IPS-15b (cell line): ENCODE measurements around the gene SND1.

Source experiments
- H3K27me3 ChIP-seq: one replicate; pipeline ENCODE4 v1.6.1; 2013; ENCODE audit warnings: low read length; ENCODE audit not compliant: control insufficient read depth, insufficient read depth
- H3K36me3 ChIP-seq: one replicate; pipeline ENCODE4 v1.6.1; 2013; ENCODE audit warnings: low read length; ENCODE audit not compliant: control insufficient read depth, insufficient read depth
- H3K4me1 ChIP-seq: one replicate; pipeline ENCODE4 v1.6.1; 2013; ENCODE audit warnings: mild to moderate bottlenecking, low read length; ENCODE audit not compliant: control insufficient read depth, insufficient read depth
- H3K4me3 ChIP-seq: one replicate; pipeline ENCODE4 v1.5.1; 2013; ENCODE audit warnings: low read depth, low read length
- H3K9ac ChIP-seq: one replicate; pipeline ENCODE4 v1.6.1; 2013; ENCODE audit warnings: low read depth, mild to moderate bottlenecking, low read length
- H3K9me3 ChIP-seq: one replicate; pipeline ENCODE4 v1.6.1; 2013; ENCODE audit warnings: mild to moderate bottlenecking, low read length; ENCODE audit not compliant: control insufficient read depth, insufficient read depth

The SND1 gene

DNA sequence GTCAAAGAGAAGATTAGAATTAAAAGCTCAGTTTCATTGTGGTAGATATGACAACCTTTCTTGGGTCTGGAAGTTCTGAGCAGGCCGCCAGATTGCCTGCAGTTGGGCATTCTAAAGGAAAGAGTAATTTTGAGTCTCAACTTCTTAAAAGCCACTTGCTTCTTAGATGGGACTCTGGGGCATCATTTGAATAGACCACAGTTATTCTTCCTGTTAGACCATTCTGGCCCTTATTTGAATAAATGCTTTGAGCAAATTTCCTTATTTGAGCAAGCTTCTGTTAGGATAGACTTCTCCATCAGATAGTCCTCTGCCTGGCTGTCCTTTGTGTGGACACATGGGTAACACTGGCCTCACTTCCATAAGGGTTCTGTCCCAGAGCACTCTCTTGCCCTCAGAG, 40.2 kb downstream of the SND1 start:
- Histone ChIP-seq H3K4me1 (peaks cover 4% of the 10 kb centered on the region), H3K9me3 (no peaks in the 10 kb centered on the region), H3K9ac (no peak overlapping the region), H3K27me3 (no peaks in the 10 kb centered on the region), H3K36me3 (peaks cover 38% of the 10 kb centered on the region), H3K4me3 (no peak overlapping the region)

DNA sequence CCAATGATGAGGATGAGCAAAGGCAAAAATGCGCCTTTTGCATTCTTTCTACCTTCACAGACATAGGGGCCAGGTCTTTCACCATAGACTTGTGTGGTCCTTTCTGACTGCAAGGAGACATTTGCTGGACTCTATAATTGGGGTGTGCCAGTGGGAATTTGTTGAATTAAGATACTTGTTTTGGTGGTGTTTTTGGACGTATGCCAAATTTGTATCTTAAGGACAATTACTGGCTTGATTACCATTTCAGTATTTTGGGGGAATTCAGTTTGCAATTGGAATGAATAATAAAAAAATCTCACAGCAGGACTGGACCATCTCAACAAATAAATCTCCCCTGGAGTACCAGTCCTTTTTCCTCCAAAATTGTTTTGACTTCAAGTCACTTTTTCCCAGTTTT, 47.9 kb downstream of the SND1 start:
- Histone ChIP-seq H3K36me3 (peaks cover 31% of the 10 kb centered on the region), H3K4me1 (no peaks in the 10 kb centered on the region), H3K9ac (no peak overlapping the region), H3K4me3 (no peak overlapping the region), H3K9me3 (no peaks in the 10 kb centered on the region), H3K27me3 (no peaks in the 10 kb centered on the region)

DNA sequence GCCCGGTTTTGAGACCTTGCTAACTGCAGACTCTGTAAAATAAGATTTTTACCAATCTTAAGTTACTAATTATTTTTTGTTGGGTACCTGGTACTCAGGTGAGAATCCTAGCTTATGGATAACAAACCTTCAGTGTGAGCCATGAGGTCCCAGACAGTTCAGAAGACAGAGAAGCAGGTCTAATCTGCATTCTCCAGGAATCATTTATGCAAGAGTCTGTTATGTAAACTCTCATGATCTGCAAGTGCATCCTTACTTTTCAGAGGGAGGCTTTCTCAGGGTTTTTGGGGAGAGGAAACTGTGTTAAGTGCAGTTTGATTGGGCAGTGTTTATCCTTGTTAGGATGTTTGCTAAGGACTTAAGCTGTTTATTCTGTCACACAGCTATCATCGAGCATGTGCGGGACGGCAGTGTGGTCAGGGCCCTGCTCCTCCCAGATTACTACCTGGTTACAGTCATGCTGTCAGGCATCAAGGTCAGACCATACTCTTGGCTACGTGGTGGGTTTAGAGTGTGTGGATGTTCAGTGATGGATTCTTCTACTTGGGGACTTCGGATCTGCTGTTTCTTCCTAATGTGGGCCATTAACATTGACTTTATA, 50.2 kb downstream of the SND1 start:
- H3K9ac ChIP-seq = no peak overlapping the region
- H3K9me3 ChIP-seq = no peaks in the 10 kb centered on the region
- no peak overlapping the region for H3K4me3 ChIP-seq
- H3K27me3 ChIP-seq = no peaks in the 10 kb centered on the region
- H3K36me3 ChIP-seq = peaks cover 31% of the 10 kb centered on the region
- H3K4me1 ChIP-seq = no peaks in the 10 kb centered on the region

DNA sequence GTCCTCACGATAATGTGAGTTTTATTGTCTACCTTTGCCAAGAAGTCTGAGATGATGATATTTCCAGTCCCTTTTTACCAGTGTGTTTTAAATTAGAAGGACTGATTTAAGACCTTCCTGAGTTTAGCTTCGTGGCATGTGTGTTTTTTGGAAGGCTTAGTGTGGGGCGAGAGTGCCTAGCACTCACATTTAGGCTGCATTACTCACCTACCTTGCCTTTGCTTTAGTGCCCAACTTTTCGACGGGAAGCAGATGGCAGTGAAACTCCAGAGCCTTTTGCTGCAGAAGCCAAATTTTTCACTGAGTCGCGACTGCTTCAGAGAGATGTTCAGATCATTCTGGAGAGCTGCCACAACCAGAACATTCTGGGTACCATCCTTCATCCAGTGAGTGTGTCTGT, 50.9 kb downstream of the SND1 start:
- Histone ChIP-seq H3K27me3 (no peaks in the 10 kb centered on the region), H3K36me3 (peaks cover 35% of the 10 kb centered on the region), H3K4me3 (no peak overlapping the region), H3K9me3 (no peaks in the 10 kb centered on the region), H3K9ac (no peak overlapping the region), H3K4me1 (no peaks in the 10 kb centered on the region)

DNA sequence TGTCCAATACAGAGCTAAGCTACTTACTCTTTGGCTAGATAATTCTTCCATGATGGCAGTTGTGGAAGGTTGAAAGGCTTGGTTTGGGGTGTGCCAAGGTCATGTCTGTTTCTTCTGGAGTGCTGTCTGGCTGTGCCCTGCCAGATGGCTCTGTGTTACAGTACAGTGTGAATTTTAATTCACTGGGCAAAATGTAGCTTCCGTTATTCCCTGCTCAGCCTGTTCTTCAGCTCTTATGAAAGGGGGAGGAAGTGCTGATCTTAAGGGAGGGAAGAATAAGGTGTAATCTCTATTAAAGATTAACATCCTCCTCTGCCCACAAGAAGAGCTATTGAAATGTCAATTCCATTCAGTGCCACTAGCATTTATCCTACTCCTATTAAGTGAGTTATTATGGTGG, 52.2 kb downstream of the SND1 start:
- H3K36me3 ChIP-seq = peaks cover 28% of the 10 kb centered on the region
- H3K27me3 ChIP-seq = no peaks in the 10 kb centered on the region
- H3K9me3 ChIP-seq = no peaks in the 10 kb centered on the region

DNA sequence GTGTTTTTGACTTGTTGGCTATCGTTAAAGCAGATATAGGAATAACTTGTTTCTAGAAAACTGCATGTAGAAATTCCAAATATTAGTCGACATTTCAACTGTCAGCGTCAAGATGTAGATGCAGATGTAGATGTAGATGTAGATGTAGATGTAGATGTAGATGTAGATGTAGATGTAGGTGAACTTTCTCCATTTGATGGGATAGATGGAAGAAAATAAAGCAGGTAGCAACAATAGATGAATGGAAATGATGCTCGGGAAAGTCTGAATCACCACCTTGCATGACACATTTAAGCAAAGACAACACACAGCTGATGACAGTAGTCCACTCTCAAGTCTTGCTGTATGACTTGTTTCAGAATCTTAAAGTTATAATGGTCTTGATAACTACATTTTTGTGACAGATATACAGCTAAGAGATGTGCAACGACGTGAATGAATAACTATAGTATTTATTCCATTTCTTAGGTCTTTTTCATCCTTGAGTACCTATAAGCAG, 53.5 kb downstream of the SND1 start:
- Histone ChIP-seq H3K9me3 (no peaks in the 10 kb centered on the region), H3K4me3 (no peak overlapping the region), H3K27me3 (no peaks in the 10 kb centered on the region), H3K36me3 (peaks cover 27% of the 10 kb centered on the region), H3K4me1 (no peaks in the 10 kb centered on the region), H3K9ac (no peak overlapping the region)

More for the DNA sequence above, 52.2 kb downstream of the SND1 start:
- Histone ChIP-seq H3K4me1 (no peaks in the 10 kb centered on the region), H3K9ac (no peak overlapping the region), H3K4me3 (no peak overlapping the region)

DNA sequence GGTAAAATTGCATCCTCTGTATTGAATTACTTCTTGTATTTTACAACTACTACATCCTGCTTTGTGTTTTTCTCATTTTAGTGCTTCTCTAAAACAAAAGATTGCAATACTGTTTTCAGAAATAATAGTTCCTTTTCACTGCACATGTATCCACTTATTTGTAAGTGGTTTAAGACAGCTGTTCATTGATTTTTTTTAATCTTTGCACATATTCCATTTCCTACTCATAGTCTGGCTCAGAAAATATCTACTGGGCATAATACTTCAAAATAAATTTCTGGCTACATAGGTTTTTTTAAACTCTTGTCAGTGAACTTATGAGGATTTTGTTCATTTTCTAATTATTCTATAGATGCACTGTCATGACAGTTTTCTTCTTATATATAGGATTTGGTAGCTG, 54.8 kb downstream of the SND1 start:
- no peaks in the 10 kb centered on the region for H3K27me3 ChIP-seq
- H3K4me3 ChIP-seq = no peak overlapping the region
- H3K36me3 ChIP-seq = peaks cover 24% of the 10 kb centered on the region

DNA sequence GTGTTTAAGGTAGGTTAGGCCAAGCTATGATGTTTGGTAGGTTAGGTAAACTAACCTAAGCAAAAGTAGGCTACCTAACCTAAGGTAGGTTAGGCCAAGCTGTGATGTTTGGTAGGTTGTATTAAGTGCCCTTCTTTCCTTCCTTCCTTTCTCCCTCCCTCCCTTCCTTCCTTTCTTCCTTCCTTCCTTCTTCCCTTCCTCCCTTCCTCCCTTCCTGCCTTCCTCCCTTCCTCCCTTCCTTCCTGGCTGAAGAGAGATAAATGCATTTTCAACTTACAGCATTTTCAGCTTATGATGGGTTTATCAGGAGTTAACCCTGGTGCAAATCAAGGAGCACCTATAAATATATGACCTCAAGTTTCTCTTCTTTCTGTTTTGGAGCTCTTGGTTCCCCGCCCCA, 56.2 kb downstream of the SND1 start:
- H3K36me3 ChIP-seq = peaks cover 17% of the 10 kb centered on the region
- H3K27me3 ChIP-seq = no peaks in the 10 kb centered on the region
- no peaks in the 10 kb centered on the region for H3K4me1 ChIP-seq

More for the DNA sequence above, 54.8 kb downstream of the SND1 start:
- H3K9me3 ChIP-seq = no peaks in the 10 kb centered on the region
- H3K4me1 ChIP-seq = no peaks in the 10 kb centered on the region
- no peak overlapping the region for H3K9ac ChIP-seq

DNA sequence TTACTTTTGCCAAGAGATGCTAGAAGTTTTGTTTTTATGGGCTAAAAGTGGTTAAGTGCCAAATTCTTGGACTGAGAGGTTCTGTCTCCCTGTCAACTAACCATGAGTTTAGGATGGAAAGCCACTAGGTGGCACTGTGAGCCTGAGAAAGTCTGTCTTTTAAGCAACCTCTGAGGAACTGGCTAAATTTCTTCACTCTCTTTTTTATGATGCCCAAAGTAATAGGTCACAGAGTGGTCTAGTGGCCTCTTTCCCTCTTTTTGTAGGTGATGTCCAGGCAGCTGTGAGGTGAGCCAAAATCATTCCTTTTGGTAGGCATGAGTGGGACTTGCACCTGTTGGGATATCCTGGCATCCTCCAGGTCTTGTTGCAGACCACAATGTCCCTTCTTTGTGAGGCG, 56.8 kb downstream of the SND1 start:
- Histone ChIP-seq H3K4me3 (no peak overlapping the region), H3K36me3 (peaks cover 16% of the 10 kb centered on the region), H3K9ac (no peak overlapping the region), H3K4me1 (no peaks in the 10 kb centered on the region), H3K9me3 (no peaks in the 10 kb centered on the region), H3K27me3 (no peaks in the 10 kb centered on the region)

More for the DNA sequence above, 56.2 kb downstream of the SND1 start:
- H3K9me3 ChIP-seq = no peaks in the 10 kb centered on the region
- H3K9ac ChIP-seq = no peak overlapping the region
- H3K4me3 ChIP-seq = no peak overlapping the region

DNA sequence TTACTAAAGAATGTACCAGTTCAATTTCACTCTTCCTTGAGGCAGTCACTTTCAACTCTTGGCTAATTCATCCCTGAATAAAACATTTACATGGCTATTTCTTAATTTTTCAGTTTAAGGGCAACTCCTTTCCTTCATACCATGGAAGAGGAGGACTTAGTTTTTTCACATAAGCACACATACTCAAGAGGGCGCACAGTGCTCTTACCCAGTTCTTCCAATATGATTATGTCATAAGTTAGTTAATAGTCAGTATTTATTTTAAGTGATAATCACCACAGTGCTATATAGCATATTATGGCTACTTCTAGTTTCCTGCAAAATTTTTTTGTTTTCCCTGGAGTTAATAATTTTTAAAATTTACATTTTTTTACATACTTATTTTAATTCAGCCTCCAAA, 58.6 kb downstream of the SND1 start:
- Histone ChIP-seq H3K9me3 (no peaks in the 10 kb centered on the region), H3K36me3 (peaks cover 7% of the 10 kb centered on the region)

DNA sequence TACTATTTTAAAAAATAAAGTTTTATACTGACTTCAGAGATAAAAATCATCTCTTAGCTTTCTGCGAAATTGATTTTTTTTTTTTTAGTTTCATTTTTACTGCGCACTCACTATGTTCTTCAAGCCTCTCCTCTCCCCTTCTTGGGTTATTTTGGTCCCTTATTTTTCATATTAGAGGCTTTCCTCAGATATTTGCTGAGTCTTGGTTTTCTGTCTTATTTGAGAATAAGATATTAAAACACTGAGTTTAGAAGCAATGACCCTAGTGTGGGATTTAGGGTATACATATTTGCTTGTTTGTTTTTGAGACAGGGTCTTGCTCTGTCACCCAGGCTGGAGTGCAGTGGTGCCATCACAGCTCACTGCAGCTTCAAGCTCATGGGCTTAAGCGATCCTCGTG, 59.9 kb downstream of the SND1 start:
- Histone ChIP-seq H3K9me3 (no peaks in the 10 kb centered on the region), H3K9ac (no peak overlapping the region), H3K4me1 (no peaks in the 10 kb centered on the region), H3K27me3 (no peaks in the 10 kb centered on the region), H3K36me3 (peaks cover 6% of the 10 kb centered on the region), H3K4me3 (no peak overlapping the region)

More for the DNA sequence above, 58.6 kb downstream of the SND1 start:
- no peak overlapping the region for H3K9ac ChIP-seq
- H3K4me3 ChIP-seq = no peak overlapping the region
- H3K27me3 ChIP-seq = no peaks in the 10 kb centered on the region
- no peaks in the 10 kb centered on the region for H3K4me1 ChIP-seq

DNA sequence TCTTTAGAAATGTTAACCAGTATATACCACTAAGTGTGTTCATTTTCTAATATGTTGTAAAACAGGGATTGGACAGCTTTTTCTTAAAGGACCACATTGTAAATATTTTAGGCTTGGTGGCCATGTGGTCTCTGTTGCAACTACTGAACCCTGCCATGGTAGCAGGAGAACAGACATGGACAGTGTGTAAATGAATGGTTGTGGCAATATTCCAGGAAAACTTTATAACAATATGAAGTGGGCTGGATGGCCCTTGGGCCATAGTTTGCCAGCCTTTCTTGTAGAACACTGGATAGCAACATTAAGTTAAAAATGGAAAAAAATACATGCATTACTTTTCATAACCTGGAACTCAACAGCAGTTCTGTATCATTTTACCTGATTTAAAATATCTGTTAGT, 61.0 kb downstream of the SND1 start:
- no peak overlapping the region for H3K4me3 ChIP-seq
- no peaks in the 10 kb centered on the region for H3K4me1 ChIP-seq
- H3K36me3 ChIP-seq = peaks cover 4% of the 10 kb centered on the region
- H3K27me3 ChIP-seq = no peaks in the 10 kb centered on the region
- H3K9ac ChIP-seq = no peak overlapping the region
- H3K9me3 ChIP-seq = no peaks in the 10 kb centered on the region
